WTC11 (cell line): Measurements from ENCODE around the gene GCSAM.

Experiments used
- AFF4 ChIP-seq: sonication (generic); formaldehyde crosslinking; IDR thresholded peaks from 2 replicates; pipeline ENCODE4 v1.8.1; 2023; ENCODE audit warnings: mild to moderate bottlenecking, missing genetic modification reagents, borderline replicate concordance
- CDX4 ChIP-seq: fragments of 250-450 bp; sonication (Bioruptor Pico); IDR thresholded peaks from 2 replicates; pipeline ENCODE4 v1.9.0; 2021; ENCODE audit warnings: moderate library complexity, mild to moderate bottlenecking, inconsistent platforms, borderline replicate concordance
- CTCF ChIP-seq: fragments of 200-600 bp; IDR thresholded peaks from 2 replicates; pipeline ENCODE4 v1.8.0; 2022; ENCODE audit warnings: antibody characterized with exemption
- E2F1 ChIP-seq: sonication (generic); formaldehyde crosslinking; IDR thresholded peaks from 2 replicates; pipeline ENCODE4 v1.8.0; 2022; ENCODE audit warnings: mild to moderate bottlenecking, missing genetic modification reagents
- ELF4 ChIP-seq: sonication (generic); formaldehyde crosslinking; IDR thresholded peaks from 2 replicates; pipeline ENCODE4 v1.8.1; 2022; ENCODE audit warnings: low read depth, mild to moderate bottlenecking, moderate library complexity, missing genetic modification reagents
- ESRRA ChIP-seq: sonication (generic); formaldehyde crosslinking; IDR thresholded peaks from 2 replicates; pipeline ENCODE4 v1.8.1; 2022; ENCODE audit warnings: mild to moderate bottlenecking, missing genetic modification reagents, borderline replicate concordance
- FOXP1 ChIP-seq: sonication (generic); formaldehyde crosslinking; IDR thresholded peaks from 2 replicates; pipeline ENCODE4 v1.8.0; 2022; ENCODE audit warnings: missing genetic modification reagents, mild to moderate bottlenecking, moderate library complexity, borderline replicate concordance
- MXD4 ChIP-seq: fragments of 250-450 bp; sonication (Bioruptor Pico); IDR thresholded peaks from 2 replicates; pipeline ENCODE4 v1.8.0; 2021; ENCODE audit warnings: mild to moderate bottlenecking, moderate library complexity, borderline replicate concordance
- MYBL2 ChIP-seq: sonication (generic); formaldehyde crosslinking; IDR thresholded peaks from 2 replicates; pipeline ENCODE4 v1.8.1; 2023; ENCODE audit warnings: mild to moderate bottlenecking, moderate library complexity, missing genetic modification reagents
- TCF7 ChIP-seq: sonication (generic); formaldehyde crosslinking; IDR thresholded peaks from 2 replicates; pipeline ENCODE4 v1.8.0; 2022; ENCODE audit warnings: mild to moderate bottlenecking, low read depth, missing genetic modification reagents, moderate library complexity
- USF1 ChIP-seq: sonication (generic); formaldehyde crosslinking; IDR thresholded peaks from 2 replicates; pipeline ENCODE4 v1.8.0; 2022; ENCODE audit warnings: mild to moderate bottlenecking, missing genetic modification reagents
- ZNF121 ChIP-seq: sonication (generic); formaldehyde crosslinking; IDR thresholded peaks from 2 replicates; pipeline ENCODE4 v1.8.0; 2023; ENCODE audit warnings: missing genetic modification reagents
- ZNF416 ChIP-seq: fragments of 250-450 bp; sonication (Bioruptor Pico); IDR thresholded peaks from 2 replicates; pipeline ENCODE4 v1.9.0; 2021; ENCODE audit warnings: mild to moderate bottlenecking, inconsistent platforms

- TF ChIP-seq MYBL2 (CRISPR knock-in tag) = no peak
- TF ChIP-seq AFF4 (CRISPR knock-in tag) = no peak
- TF ChIP-seq CTCF = no peak
- no peak for TF ChIP-seq MXD4
- TF ChIP-seq ZNF416 (CRISPR knock-in tag) = no peak
- no peak for TF ChIP-seq USF1 (CRISPR knock-in tag)
- no peak for TF ChIP-seq FOXP1 (CRISPR knock-in tag)
- TF ChIP-seq E2F1 (CRISPR knock-in tag) = no peak
- TF ChIP-seq CDX4 = no peak
- no peak for TF ChIP-seq ESRRA (CRISPR knock-in tag)
- no peak for TF ChIP-seq TCF7 (CRISPR knock-in tag)
- no peak; the same call in 1 of the 2 replicates for TF ChIP-seq ZNF121 (CRISPR knock-in tag)
- TF ChIP-seq ELF4 (CRISPR knock-in tag) = no peak
Measured at GRCh38 chr3:112085735-112086075, 47.3 kb downstream of the GCSAM start.
